ENCODE data around the gene MRPL38.

The MRPL38 gene

DNA sequence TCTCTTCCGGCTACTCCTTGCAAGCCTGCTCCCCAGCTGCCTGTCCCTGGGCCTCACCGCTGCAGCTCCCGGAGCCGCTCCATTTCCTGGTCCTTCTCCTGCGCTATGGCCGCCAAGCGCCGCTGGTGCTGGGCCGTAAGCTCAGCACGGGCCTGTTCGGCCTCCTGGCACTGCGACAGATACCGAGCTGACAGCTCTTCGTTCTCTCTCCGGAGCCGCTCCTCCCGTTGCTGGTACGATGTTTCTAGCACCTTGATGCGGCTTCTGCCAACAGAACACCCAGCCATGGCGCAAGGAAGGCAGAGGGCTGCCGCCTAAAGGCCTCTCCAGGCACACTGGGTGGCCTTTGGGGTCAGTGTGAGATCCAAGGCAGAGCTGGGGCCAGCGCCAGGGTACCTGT is 14.9 kb upstream of the MRPL38 start:
- H3K4me2 ChIP-seq (ENCODE audit: low read length): no peak overlapping the region

DNA sequence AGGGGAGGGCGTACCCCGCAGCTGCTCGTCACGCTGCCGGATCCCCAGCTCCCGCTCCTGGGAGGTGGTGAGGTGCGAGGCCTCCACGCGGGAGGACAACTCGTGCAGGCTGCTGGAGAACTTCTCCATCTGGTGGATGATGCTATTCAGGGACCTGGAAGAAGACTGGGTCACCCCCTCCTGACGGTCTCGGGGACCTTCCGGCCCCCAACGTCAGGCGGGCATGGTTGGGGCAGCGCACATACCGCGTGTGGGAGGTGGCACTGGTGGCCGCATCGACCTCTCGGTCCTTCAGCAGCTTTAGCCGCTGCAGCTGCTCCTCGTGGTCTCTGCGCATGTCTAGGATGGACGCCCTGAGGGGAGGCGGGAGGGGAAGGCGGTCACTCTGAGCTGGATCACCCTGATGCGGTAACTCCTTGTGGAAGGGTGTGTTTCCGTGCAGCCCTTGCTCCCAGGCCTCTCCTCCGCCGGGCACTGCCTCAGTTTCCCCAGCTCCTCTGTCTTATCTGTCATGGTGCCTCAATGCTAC is 13.3 kb upstream of the MRPL38 start:
- WGBS (ENCODE audit: extremely low coverage, insufficient coverage, insufficient read length): no CpG with 5 or more reads among the region's 31 CpGs
- Histone ChIP-seq H3K18ac (ENCODE audit: low read length) (no peak overlapping the region), H3K9ac (ENCODE audit: low read length) (no peak overlapping the region), H2AFZ (ENCODE audit: insufficient read depth, low read length, poor library complexity) (no peak overlapping the region), H3K4me2 (ENCODE audit: low read length) (no peak overlapping the region), H4K8ac (ENCODE audit: low read depth, low read length) (no peak overlapping the region), H2AK5ac (ENCODE audit: low read length) (no peak overlapping the region), H3K4ac (ENCODE audit: low read depth, low read length) (no peak overlapping the region), H2BK120ac (ENCODE audit: insufficient read depth, low read length, poor library complexity) (no peak overlapping the region), H4K12ac (ENCODE audit: low read depth, low read length) (no peak overlapping the region), H3K4me3 (ENCODE audit: low read depth, low read length) (no peak overlapping the region), H3K14ac (ENCODE audit: low read length) (no peak overlapping the region), H2BK12ac (ENCODE audit: low read length) (no peak overlapping the region), H3K79me2 (ENCODE audit: control insufficient read depth, insufficient read depth, low read length, poor library complexity) (no peaks in the 10 kb centered on the region), H3K79me1 (ENCODE audit: low read length) (no peaks in the 10 kb centered on the region), H2BK5ac (ENCODE audit: low read depth, low read length, poor library complexity) (no peak overlapping the region), H3K27me3 (ENCODE audit: insufficient read depth, low read length) (no peaks in the 10 kb centered on the region), H3K23ac (ENCODE audit: low read length) (no peak overlapping the region), H3K36me3 (ENCODE audit: control insufficient read depth in 1 of 2, insufficient read depth in 2 of 2, low read length in 2 of 2) (peaks cover 7 to 13% of the 10 kb centered on the region in 2 experiments), H3K9me3 (ENCODE audit: insufficient read depth, low read depth, low read length) (no peaks in the 10 kb centered on the region), H4K91ac (ENCODE audit: low read depth, low read length) (no peak overlapping the region), H3K27ac (ENCODE audit: low read depth, low read length) (no peak overlapping the region), H3K4me1 (ENCODE audit: control insufficient read depth in 1 of 2, insufficient read depth in 2 of 2, low read length in 2 of 2) (no peaks in the 10 kb centered on the region)
- peak in 1 of 2 donors; percentile 31 for DNase-seq

More for the DNA sequence above, 14.9 kb upstream of the MRPL38 start:
- Histone ChIP-seq H3K4me3 (ENCODE audit: low read depth, low read length) (no peak overlapping the region), H2BK12ac (ENCODE audit: low read length) (no peak overlapping the region), H2AFZ (ENCODE audit: insufficient read depth, low read length, poor library complexity) (no peak overlapping the region), H3K23ac (ENCODE audit: low read length) (no peak overlapping the region), H3K36me3 (ENCODE audit: control insufficient read depth in 1 of 2, insufficient read depth in 2 of 2, low read length in 2 of 2) (peaks cover 5 to 13% of the 10 kb centered on the region in 2 experiments), H3K14ac (ENCODE audit: low read length) (no peak overlapping the region), H3K4me1 (ENCODE audit: control insufficient read depth in 1 of 2, insufficient read depth in 2 of 2, low read length in 2 of 2) (no peaks in the 10 kb centered on the region), H3K4ac (ENCODE audit: low read depth, low read length) (no peak overlapping the region), H2BK5ac (ENCODE audit: low read depth, low read length, poor library complexity) (no peak overlapping the region), H2BK120ac (ENCODE audit: insufficient read depth, low read length, poor library complexity) (no peak overlapping the region), H3K18ac (ENCODE audit: low read length) (no peak overlapping the region), H3K9ac (ENCODE audit: low read length) (no peak overlapping the region), H4K12ac (ENCODE audit: low read depth, low read length) (no peak overlapping the region), H3K27me3 (ENCODE audit: insufficient read depth, low read length) (no peaks in the 10 kb centered on the region), H2AK5ac (ENCODE audit: low read length) (no peak overlapping the region), H4K8ac (ENCODE audit: low read depth, low read length) (no peak overlapping the region), H4K91ac (ENCODE audit: low read depth, low read length) (no peak overlapping the region), H3K79me2 (ENCODE audit: control insufficient read depth, insufficient read depth, low read length, poor library complexity) (no peaks in the 10 kb centered on the region), H3K9me3 (ENCODE audit: insufficient read depth, low read depth, low read length) (peaks cover 1% of the 10 kb centered on the region), H3K27ac (ENCODE audit: low read depth, low read length) (no peak overlapping the region), H3K79me1 (ENCODE audit: low read length) (no peaks in the 10 kb centered on the region)
- WGBS (ENCODE audit: extremely low coverage, insufficient coverage, insufficient read length): no CpG with 5 or more reads among the region's 22 CpGs
- no peak for DNase-seq

DNA sequence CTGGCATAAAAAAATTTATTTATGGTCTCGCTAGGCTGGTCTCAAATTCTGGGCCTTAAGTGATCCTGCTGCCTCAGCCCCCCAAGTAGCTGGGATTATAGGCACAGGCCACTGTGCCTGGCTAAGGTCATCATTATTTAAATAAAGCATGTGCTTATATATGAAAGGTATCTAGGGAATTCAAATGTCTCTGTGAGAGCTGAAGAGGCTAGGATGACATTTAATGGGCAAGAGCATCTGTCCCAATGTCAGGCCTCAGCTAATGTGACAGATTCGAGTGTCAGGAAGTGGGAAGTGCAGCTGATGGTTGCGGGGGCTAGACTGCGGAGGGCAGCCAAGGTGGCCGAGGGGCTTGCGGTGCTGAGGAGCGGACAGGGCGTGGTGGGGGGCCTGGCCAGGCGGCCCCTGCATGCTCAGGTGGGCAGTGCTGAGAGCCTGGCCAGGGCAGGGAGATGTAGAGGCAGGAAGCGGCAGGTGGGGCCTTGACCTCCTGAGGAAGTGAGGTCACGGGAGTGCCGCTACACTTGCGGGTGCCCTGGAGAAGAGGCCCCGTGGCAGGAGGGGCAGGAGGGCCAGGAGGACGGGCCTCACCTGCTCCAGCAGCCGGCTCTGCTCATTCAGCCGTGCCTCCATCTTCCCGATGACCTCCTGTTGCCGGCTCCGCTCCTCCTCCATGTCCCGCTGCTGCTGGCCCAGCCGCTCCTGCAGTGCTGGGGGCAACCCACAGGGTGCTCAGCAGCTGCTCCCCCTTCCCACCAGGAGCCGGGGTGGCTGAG is 12.6 kb upstream of the MRPL38 start:
- H3K4me1 ChIP-seq (ENCODE audit: control insufficient read depth in 1 of 2, insufficient read depth in 2 of 2, low read length in 2 of 2): no peaks in the 10 kb centered on the region
- H2BK12ac ChIP-seq (ENCODE audit: low read length): no peak overlapping the region
- no peak overlapping the region for H3K4me3 ChIP-seq (ENCODE audit: low read depth, low read length)
- H3K4me2 ChIP-seq (ENCODE audit: low read length): no peak overlapping the region
- H2BK120ac ChIP-seq (ENCODE audit: insufficient read depth, low read length, poor library complexity): no peak overlapping the region
- no peak overlapping the region for H4K91ac ChIP-seq (ENCODE audit: low read depth, low read length)
- no peak overlapping the region for H2BK5ac ChIP-seq (ENCODE audit: low read depth, low read length, poor library complexity)
- no peak overlapping the region for H3K14ac ChIP-seq (ENCODE audit: low read length)
- H3K79me1 ChIP-seq (ENCODE audit: low read length): no peaks in the 10 kb centered on the region
- H3K79me2 ChIP-seq (ENCODE audit: control insufficient read depth, insufficient read depth, low read length, poor library complexity): no peaks in the 10 kb centered on the region
- H3K36me3 ChIP-seq (ENCODE audit: control insufficient read depth in 1 of 2, insufficient read depth in 2 of 2, low read length in 2 of 2): peaks cover 7 to 13% of the 10 kb centered on the region in 2 experiments
- H2AFZ ChIP-seq (ENCODE audit: insufficient read depth, low read length, poor library complexity): no peak overlapping the region
- H3K23ac ChIP-seq (ENCODE audit: low read length): no peak overlapping the region
- H2AK5ac ChIP-seq (ENCODE audit: low read length): no peak overlapping the region
- no peaks in the 10 kb centered on the region for H3K27me3 ChIP-seq (ENCODE audit: insufficient read depth, low read length)
- no peak for DNase-seq
- no peak overlapping the region for H4K8ac ChIP-seq (ENCODE audit: low read depth, low read length)
- H3K18ac ChIP-seq (ENCODE audit: low read length): no peak overlapping the region
- no peak overlapping the region for H3K9ac ChIP-seq (ENCODE audit: low read length)
- no peak overlapping the region for H3K4ac ChIP-seq (ENCODE audit: low read depth, low read length)
- H4K12ac ChIP-seq (ENCODE audit: low read depth, low read length): no peak overlapping the region
- H3K27ac ChIP-seq (ENCODE audit: low read depth, low read length): no peak overlapping the region
- no peaks in the 10 kb centered on the region for H3K9me3 ChIP-seq (ENCODE audit: insufficient read depth, low read depth, low read length)
- no CpG with 5 or more reads among the region's 23 CpGs for WGBS (ENCODE audit: extremely low coverage, insufficient coverage, insufficient read length)

DNA sequence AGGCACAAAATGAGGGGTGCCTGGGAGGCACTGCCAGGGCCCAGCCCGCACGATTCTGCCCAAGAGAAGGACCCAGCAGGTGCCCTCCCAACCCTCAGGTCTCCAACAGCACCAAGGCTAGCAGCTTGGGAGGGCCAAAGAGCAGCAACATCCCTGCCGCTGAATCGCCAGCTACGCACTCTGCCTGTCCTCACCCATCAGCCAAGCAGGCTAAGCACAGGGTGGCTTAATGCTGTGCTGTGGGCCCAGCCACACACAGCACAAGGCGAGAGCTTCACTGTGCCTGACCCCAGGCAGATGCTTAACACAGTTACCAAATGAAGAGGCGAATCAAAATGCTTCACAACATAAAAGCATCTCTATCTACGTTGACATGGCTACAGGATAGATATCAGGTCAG is 10.6 kb upstream of the MRPL38 start:
- DNase-seq: no peak
- no peaks in the 10 kb centered on the region for H3K4me1 ChIP-seq (ENCODE audit: control insufficient read depth in 1 of 2, insufficient read depth in 2 of 2, low read length in 2 of 2)
- no CpG with 5 or more reads among the region's 8 CpGs for WGBS (ENCODE audit: extremely low coverage, insufficient coverage, insufficient read length)

More for the DNA sequence above, 10.6 kb upstream of the MRPL38 start:
- H3K14ac ChIP-seq (ENCODE audit: low read length): no peak overlapping the region
- H3K4me3 ChIP-seq (ENCODE audit: low read depth, low read length): no peak overlapping the region
- H3K79me2 ChIP-seq (ENCODE audit: control insufficient read depth, insufficient read depth, low read length, poor library complexity): no peaks in the 10 kb centered on the region
- H3K18ac ChIP-seq (ENCODE audit: low read length): no peak overlapping the region
- no peak overlapping the region for H3K23ac ChIP-seq (ENCODE audit: low read length)
- no peak overlapping the region for H2BK5ac ChIP-seq (ENCODE audit: low read depth, low read length, poor library complexity)
- H3K27ac ChIP-seq (ENCODE audit: low read depth, low read length): no peak overlapping the region
- H4K91ac ChIP-seq (ENCODE audit: low read depth, low read length): no peak overlapping the region
- no peak overlapping the region for H2AFZ ChIP-seq (ENCODE audit: insufficient read depth, low read length, poor library complexity)
- no peak overlapping the region for H4K8ac ChIP-seq (ENCODE audit: low read depth, low read length)
- H2AK5ac ChIP-seq (ENCODE audit: low read length): no peak overlapping the region
- H3K9me3 ChIP-seq (ENCODE audit: insufficient read depth, low read depth, low read length): no peaks in the 10 kb centered on the region
- no peak overlapping the region for H4K12ac ChIP-seq (ENCODE audit: low read depth, low read length)
- H2BK120ac ChIP-seq (ENCODE audit: insufficient read depth, low read length, poor library complexity): no peak overlapping the region
- H3K9ac ChIP-seq (ENCODE audit: low read length): no peak overlapping the region
- H3K4me2 ChIP-seq (ENCODE audit: low read length): no peak overlapping the region
- H3K79me1 ChIP-seq (ENCODE audit: low read length): peaks cover 3% of the 10 kb centered on the region
- H3K4ac ChIP-seq (ENCODE audit: low read depth, low read length): no peak overlapping the region
- peaks cover 8 to 11% of the 10 kb centered on the region in 2 experiments for H3K36me3 ChIP-seq (ENCODE audit: control insufficient read depth in 1 of 2, insufficient read depth in 2 of 2, low read length in 2 of 2)
- no peak overlapping the region for H2BK12ac ChIP-seq (ENCODE audit: low read length)
- no peaks in the 10 kb centered on the region for H3K27me3 ChIP-seq (ENCODE audit: insufficient read depth, low read length)

All from trophoblast cell (in vitro differentiated cells and primary cell).